GM21529 (cell line): ENCODE data around the gene CD6.

Experiments
- ATAC-seq: cut with Tn5 transposase; IDR thresholded peaks from one replicate; pipeline ENCODE4 v1.9.1; 2021; ENCODE audit not compliant: unreplicated experiment

The CD6 gene

DNA sequence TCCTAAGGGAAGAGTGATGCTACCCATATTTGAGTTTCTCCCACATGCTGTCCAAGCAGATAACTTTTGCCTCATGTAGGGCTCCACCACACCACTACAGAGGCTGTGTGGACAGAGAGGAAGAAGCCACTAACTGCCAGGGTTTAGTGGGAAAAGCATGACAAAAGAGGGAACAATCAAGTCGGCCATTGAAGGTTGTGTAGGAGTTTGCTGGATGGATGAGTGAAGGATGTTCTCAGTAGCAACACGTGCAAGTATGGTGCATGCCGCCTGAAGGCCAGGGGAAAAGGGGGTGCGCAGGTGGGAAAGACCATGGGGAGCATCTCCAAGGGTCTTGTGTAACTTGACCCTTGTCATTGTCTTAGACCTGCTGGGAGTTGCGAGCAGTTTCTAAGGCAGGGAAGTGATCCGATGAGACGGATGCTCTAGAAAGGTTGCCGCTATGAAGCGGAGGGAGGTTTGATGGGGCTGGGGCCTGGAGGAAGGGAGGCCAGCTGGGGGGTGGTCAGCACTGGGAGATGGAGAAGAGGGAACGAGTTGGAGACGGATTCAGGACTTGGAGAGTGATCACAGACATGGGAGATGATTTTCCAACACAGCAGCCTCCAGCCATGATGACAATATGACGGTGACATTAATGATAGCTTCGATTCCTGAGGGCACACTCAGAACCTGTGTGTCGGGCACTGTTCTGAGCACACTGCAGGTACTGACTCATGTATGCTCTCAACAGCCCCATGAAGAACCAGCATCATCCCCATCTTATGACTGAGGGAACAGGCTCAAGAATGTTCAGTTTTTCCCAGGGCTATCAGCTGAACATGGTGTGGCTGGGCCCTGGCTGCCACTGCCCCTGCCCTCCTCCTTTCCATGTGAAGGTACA lies 53.7 kb downstream of the CD6 start:
- ATAC-seq, result no peak

DNA sequence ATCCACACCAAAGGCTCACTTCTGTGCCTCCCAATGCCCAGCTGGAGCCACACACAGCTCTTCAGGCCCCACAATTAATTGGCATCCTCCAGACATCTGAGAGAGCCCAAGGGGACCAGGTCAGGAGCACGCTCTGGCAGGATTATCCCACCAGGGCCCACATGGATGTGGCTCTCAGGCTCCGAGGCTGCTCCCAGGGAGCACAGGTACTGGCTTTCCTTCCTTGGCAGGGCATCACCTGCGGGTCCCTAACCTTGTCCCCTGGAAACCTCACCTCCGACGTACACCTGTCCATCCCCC lies 54.3 kb downstream of the CD6 start:
- ATAC-seq, result no peak

DNA sequence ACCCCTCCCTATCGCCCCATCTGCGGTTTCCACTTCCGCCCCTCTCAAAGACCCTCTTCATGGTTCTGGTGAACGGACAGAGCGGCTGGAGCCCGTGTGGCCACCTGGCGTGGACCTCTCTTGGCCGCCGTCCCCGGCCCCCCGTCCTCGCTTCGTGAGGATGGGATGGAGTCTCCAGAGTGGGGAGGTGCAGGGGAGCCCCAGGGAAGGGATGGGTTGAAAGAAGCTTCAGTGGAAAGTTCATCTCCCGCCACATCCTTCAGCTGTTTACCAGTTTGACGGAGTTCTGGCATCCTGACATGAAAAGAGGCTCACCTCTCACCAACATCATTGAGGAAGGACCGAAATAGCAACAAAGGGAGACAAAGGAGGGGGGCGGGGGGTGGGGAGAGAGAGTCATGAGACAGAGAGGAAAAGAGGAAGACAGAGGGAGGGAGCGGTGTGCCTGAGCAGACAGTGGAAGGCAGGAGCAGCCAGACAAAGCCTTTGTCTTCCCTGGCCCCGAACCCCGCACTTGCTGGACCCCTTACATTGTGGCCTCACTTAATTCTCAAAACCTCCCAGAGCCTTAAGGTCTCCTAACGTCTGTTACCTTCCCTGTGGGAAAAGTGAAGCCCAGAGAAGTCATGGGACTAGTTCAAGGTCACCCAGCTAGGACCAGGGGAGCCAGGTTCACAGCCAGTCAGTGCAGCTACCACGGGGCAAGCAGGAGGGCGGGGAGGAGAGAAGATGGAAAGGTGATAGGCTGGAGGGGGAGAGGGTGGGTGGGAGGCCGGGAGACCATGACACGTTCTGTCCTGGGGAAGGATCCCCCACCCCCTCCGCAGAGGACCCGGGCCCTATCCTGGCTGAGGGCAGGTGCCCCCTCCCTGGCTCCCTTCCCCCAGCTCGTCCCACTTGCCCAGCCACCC lies 54.9 kb downstream of the CD6 start:
- no peak for ATAC-seq

DNA sequence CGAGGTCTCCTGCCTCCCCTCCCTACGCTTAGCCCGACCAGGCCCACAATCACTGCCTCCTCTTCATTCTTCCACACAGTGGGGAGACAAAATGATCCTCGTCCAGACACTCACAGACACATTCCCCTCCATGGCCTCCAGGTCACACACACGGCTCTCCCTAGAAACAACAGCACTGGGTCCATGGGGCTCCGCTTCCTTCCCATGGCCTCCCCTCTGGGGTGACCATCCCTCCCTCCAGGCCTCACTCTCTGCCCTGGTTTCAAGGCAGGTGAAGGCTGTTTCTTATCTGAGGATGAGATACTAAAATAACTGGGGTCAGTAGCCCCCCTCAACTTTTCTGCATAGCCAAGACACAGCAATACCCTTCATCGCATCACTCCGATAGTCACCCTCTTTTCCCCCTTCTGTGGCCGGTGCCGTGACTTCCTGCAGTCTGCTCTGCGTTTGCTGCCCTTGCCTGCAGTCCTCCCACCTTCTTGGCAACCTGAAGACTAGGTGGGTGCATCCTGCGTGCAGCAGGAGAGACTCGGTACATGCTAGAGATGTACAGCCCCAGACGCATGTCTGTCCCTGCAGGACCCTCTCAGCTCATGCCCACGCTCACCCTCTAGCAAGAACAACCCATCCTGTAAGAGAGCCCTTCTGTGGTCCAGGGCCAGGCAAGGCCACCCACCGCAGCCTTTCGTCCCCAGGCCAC lies 55.8 kb downstream of the CD6 start:
- no peak for ATAC-seq

DNA sequence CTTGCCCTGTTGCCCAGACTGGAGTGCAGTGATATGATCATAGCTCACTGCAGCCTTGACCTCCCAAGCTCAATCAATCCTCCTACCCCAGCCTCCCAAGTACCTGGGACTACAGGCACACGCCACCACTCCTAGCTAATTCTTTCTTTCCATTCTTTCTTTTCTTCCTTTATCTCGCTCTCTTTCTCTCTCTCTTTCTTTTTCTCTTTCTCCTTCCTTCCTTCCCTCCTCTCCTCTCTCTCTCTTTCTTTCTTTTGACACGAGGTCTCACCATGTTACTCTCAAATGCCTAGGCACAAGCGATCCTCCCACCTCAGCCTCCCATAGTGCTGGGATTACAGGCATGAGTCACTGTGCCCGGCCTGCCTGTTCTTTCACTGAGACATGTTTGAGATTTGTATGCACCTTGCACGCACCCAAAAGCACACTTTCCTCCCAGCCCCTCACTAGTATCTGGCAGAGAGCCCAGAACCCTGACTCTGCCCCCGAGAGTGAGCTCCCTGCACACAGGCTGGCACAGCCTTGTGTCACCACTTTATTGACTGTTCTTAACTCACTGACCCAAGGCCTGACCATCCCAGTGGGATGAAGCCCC lies 56.8 kb downstream of the CD6 start:
- ATAC-seq, result peak; percentile 81

DNA sequence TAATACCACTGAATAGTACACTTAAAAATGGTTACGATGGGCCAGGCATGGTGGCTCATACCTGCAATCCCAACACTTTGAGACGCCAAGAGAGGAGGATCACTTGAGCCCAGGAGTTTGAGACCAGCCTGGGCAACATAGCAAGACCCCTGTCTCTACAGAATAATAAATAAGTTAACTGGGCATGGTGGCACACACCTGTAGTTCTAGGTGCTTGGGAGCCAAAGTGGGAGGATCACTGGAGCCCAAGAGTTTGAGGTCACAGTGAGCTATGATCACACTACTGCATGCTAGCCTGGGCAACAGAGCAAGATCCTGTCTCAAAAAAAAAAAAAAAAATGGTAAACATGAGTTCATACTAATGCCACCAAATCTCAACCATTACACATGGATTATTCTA lies 61.3 kb downstream of the CD6 start:
- ATAC-seq, result no peak

DNA sequence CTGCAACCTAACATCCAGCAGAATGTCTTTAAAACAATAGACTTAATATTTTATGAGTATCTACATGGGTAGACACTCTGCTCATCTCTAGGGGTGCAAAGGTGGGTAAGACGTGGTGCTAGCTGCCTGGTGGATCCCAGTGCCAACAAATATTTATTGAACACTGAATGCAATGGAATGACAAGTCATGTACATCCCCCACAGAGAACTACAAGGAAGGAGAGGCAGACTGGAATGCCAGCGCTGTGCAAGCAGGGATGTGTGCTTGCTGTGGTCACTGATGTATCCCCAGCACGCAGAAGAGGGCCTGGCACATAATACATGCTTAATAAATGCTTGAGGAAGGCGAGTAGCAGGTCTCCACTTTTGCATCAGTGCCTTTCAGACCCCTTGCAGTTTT lies 61.9 kb downstream of the CD6 start:
- no peak for ATAC-seq

DNA sequence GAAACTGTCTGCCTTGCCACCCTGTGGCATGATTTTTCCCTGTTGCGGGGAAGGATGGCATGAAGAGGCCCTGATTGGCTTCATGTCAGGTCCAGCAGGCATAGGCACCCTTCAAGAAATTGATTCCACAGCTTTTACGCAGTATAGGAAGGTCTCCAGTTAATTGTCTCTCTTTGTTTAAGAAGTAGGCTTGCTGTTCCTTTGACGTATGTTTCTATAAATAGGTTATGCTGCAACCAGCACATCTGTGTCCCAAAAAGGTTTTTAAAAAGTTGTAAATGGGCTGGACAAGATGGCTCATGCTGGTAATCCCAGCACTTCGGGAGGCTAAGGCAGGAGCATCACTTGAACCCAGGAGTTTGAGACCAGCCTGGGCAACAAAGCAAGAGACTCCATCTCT lies 62.6 kb downstream of the CD6 start:
- ATAC-seq, result no peak

DNA sequence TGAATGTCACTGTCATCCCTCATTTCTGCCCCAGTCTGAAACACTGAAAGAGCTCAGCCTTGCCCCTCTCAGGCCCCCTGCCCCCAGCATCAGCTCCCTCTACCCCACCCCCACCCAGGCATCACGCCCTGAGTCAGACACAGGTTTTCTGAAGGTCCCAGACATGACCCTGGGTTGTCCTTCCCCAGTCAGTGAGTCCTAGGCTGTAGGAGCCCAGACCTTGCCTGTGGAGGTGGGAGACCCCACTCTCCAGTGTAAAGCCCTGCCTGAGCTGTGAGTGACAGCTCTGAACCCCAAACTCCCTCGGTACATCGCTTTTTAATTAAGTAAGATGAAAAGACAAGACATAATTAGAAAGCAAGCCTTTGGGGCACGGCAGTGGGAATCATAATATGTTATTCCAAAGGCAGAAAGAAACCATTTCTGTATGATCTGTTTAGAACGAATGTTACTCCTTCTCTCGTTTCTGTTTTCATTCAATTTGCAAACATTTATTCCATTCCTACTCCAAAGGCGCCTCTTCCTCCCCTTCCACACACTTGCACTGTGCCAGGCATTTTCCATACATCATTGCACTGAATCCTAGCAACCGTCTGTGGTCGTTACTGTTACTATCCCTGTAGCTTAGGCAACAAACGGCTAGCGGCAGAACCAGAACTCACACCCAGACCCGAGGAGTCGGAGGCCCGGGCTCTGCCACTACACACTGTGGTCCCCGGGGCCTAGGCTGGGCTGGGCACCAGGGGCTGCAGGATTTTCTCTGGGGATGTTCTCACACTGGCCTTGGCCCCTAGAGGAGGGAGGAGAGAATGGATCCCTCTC lies 63.4 kb downstream of the CD6 start:
- ATAC-seq, result no peak

DNA sequence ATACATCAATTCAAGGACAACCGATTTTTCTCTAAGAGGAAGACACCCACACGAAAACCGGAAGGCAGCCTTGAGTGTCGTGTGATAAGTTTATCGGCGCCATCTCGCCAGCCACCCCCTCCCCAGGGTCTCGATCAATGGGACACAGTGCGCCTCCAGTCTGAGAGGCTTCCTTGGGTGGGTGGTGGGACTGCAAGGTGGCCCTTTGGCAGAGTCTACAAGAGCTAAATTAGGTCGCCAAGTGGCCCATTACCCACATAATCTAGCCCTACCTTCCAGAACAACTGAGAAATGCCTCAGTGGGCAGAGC lies 64.0 kb downstream of the CD6 start:
- no peak for ATAC-seq

DNA sequence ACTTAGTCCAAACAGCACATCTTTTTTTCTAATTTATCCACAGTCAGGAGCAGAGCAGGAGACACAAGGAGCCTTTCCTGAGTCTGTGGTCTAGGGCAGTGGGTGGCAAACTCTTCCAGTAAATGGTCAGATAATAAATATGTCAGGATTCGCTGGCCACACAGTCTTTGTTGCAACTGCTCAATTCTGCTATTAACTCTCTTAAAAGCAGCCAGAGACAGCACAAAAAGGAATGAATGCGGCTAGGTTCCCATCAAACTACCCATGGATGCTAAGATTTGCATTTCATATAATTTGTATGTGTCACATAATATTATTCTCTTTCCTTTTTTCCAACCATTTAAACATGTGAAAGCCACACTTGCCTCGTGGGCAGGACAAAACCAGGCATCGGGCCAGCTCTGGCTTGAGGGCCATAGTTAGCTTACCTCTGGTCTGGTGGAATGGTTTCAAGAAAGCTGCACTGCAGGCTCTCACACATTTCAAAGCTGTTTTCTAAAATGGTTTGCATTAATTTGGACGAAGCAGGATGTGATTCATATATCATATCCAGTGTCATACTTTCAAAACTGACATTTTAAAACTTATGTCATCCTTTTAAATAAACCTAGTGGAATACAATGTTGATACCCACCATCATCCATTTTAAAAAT lies 66.1 kb downstream of the CD6 start:
- ATAC-seq, result no peak

DNA sequence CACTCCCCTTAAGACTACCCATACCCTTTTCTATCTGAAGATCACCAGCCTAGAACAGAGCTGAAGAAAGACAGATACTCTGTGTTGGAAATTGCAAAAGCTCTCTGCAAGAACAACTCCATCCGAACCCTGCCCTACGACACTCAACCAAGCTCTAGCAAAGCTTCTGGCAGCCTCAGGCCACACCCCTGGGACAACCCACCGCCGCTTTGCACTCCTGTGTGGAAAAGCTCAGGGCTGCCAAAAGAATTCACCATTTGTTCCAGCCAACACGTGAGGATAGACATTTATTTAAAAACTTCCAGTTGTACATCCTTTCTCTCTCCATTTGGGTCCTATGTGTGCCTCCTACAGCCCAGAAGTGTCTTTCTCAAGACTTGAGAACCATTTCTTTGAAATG lies 68.4 kb downstream of the CD6 start:
- ATAC-seq, result no peak

DNA sequence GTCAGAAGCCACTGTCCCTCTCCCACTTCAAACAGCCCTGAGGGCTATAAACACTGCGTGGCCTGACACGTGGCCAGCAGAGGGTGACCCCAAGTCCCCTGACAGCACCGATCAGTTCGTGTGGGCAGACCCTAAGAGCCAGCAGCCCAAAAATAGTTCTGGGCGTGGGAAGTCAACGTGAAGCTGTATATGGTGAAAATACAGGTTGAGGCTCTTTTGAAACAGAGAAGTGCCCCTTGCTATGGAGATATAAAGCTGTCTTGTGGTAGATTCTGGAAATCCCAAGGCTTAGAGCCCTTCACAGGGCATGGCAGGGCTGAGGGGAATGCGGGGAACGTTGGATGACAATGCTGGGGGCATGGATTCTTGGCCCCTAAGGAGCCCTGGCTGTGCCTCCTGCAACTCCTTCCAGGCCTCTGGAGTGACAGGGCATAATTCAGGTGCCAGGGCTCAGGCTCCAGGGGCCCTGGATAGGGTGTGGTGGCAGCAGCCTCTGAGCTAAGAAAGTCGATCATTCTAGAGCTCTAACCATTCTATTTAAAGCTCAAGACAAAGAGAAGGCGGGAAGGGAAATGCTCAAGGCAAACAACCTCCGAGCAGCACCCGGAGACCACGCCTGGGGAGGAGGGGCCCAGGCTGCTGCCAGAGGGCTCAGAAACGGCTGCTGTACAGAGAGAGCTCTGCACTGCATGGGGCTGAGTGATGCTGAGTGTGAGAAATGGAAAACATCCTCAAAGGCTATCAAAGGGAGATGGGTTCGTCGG lies 70.5 kb downstream of the CD6 start:
- peak; percentile 91 for ATAC-seq

DNA sequence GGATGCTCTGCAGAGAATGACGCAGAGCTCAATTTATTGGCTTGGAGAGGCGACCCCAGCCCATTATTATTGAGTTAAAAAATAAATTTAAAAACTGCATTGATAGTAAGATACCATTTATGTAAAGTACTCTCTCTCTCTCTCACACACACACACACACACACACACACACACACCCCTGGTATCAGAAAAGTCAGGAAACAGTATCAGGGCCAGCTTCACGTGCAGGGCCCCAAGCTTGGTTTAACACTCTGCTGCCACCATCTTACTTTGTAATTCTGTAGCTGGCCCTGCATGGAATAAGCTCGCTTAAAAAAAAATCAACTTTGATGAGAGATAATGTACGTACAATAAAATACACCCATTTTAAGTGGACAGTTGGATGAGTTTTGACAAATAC lies 71.1 kb downstream of the CD6 start:
- ATAC-seq, result no peak

DNA sequence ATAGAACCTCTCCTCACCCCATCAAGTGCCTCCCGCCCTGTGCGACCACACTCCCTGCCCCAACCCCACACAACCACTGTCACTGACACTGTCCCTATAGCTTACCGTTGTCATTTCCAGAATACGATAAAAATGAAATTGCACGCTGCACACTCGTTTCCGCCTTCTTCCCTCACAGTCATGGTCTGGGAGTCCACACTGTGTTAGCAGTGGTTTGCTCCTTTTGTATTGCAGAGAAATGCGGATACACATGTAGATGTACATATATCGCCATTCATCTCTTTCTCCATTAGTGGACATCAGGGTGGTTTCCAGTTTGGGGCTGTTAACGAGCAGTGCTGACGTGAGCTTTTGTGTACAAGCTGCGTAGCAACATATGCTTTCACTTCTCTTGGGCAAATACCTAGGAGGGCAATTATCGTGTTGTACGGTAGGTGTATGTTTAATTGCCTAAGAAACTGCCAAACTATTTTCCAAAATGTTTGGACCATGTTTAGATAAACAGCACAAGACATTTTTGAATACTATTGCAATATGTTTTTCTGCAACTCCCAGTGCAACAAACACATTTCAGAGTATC lies 71.6 kb downstream of the CD6 start:
- no peak for ATAC-seq

DNA sequence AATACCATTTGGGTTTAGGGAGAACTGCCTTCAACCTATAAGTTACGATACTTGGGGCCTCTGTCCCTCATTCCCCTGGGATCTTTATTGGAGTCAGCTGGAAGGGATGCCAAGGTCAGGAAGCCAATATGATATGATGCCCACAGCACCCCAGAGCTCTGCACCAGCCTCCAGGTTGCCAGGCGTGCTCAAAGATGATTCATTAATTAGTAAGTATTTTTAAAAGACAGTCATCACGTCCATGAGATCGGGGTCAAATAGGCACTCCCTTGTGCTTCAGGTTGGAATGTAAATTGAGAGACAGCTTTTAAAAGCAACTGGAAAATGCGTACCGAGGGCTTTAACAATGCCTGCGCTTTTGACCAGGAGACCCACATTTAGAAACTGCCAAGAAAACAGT lies 73.8 kb downstream of the CD6 start:
- ATAC-seq, result no peak

DNA sequence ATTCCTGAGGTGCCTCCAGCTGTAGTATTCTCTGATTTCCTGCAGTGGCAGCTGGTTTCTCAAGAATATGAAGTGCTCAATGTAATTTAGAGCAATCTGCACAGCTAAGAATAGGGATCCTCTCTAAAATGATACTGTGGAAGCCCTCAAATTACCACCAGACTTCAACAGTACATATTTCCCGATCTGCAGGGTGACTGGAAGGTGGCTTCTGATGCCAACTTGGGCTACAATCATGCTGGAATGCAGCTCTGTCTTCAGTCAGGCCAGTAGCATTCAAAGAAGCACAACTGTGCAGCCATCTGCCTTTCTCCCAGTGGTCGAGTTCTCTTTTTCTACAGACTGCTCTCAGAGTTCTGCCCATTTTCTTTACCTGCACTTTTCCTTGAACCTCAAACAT lies 75.4 kb downstream of the CD6 start:
- ATAC-seq, result no peak

DNA sequence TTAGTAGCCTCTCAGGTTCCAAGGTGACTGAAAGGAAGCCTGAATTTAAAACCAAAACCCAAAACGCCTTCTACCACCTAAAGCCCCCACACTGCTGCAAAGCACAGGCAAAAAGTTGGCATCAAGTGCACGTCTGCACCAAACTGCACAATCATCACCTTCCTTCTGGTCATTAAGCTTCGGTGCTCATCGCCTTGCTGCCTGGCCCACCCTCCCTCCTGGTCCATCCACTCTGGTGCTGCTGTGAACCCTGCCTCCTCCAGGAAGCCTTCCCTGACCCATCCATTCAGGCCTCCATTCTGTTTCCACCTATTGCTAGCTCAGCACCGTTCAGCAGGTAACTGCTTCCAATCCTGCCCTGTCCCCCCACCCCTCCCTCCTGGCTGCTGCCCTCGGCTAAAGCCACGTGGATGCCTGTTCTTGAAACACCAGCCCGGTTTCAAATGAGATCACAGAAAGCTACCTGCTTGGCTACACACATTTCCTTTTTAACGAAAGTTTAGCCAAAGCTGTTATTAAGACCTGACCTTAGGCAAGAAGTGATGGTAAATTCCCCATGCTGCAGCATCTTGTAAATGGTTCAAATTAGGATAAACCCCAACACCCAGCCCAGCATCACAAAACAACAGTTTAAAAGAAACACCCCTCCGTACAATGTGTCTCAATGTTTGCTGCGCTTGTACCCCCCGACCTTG lies 77.0 kb downstream of the CD6 start:
- ATAC-seq, result no peak

DNA sequence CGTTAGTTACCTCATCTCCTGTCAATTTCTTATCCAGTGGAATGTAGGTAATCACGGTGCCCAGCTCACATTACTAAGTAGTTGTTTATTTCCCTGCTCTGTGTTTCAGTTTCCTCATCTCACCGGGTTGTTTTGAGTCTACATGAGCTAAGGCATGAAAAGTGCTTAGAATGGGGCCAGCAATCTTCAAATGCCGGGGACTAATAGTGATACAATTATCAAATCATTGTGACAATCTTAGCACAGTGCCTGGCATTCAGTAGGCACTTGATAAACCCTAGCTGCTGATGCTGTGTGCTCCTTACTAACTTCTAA lies 77.5 kb downstream of the CD6 start:
- ATAC-seq, result no peak
